DND-41 (cell line): ENCODE data around the gene PDE7B.

Experiments used
- ATAC-seq: fragments of 200-7000 bp; cut with Tn5 transposase; 3 replicates; pipeline ENCODE4 v1.9.1; 2021; ENCODE audit warnings: low read depth; ENCODE audit not compliant: insufficient read depth
- DNase-seq: peaks from one replicate; pipeline ENCODE4 v3.0.0-alpha.2; 2020
- H2AFZ ChIP-seq: 2 replicates; pipeline ENCODE4 v1.6.0; 2012; ENCODE audit warnings: low read depth, low read length
- H3K27ac ChIP-seq: 2 replicates; pipeline ENCODE4 v1.5.1; 2012; ENCODE audit warnings: low read length, inconsistent platforms
- H3K27me3 ChIP-seq: fragments of 200-600 bp; sonication (generic); 2 replicates; pipeline ENCODE4 v1.6.0; 2012; ENCODE audit warnings: low read length, mild to moderate bottlenecking, inconsistent platforms; ENCODE audit not compliant: insufficient read depth, poor library complexity
- H3K36me3 ChIP-seq: 2 replicates; pipeline ENCODE4 v1.5.1; 2012; ENCODE audit warnings: low read length, inconsistent platforms; ENCODE audit not compliant: insufficient read depth
- H3K4me1 ChIP-seq: 2 replicates; pipeline ENCODE4 v1.5.1; 2012; ENCODE audit warnings: mild to moderate bottlenecking, low read length; ENCODE audit not compliant: insufficient read depth
- H3K4me2 ChIP-seq: 2 replicates; pipeline ENCODE4 v1.6.0; 2012; ENCODE audit warnings: mild to moderate bottlenecking, moderate library complexity, low read length, inconsistent platforms; ENCODE audit not compliant: insufficient read depth
- H3K4me3 ChIP-seq, 2 experiments: fragments of 200-600 bp in 1 of 2; shearing (Covaris generic) in 1 of 2; 2 replicates each; pipeline ENCODE4 v1.5.1; 2012 to 2016; ENCODE audit warnings: inconsistent platforms in 2 of 2, low read length in 2 of 2, mild to moderate bottlenecking in 2 of 2, low read depth in 1 of 2, moderate library complexity in 1 of 2
- H3K79me2 ChIP-seq: 2 replicates; pipeline ENCODE4 v1.6.0; 2012; ENCODE audit warnings: low read length, inconsistent platforms; ENCODE audit not compliant: insufficient read depth
- H3K9ac ChIP-seq: 2 replicates; pipeline ENCODE4 v1.6.0; 2012; ENCODE audit warnings: low read depth, mild to moderate bottlenecking, inconsistent platforms, low read length, moderate library complexity
- H3K9me3 ChIP-seq: 2 replicates; pipeline ENCODE4 v1.5.1; 2012; ENCODE audit warnings: low read length, moderate library complexity, mild to moderate bottlenecking, inconsistent platforms; ENCODE audit not compliant: insufficient read depth, severe bottlenecking
- H4K20me1 ChIP-seq: 2 replicates; pipeline ENCODE4 v1.6.0; 2012; ENCODE audit warnings: low read length; ENCODE audit not compliant: insufficient read depth
- EZH2 ChIP-seq: IDR thresholded peaks from 3 replicates; pipeline ENCODE4 v1.6.1; 2012; ENCODE audit warnings: borderline replicate concordance, low read depth, mild to moderate bottlenecking, moderate library complexity, low read length, inconsistent platforms; ENCODE audit not compliant: severe bottlenecking
- TF ChIP-seq, protein P1 (sequence below): IDR thresholded peaks from 2 replicates; pipeline ENCODE4 v1.5.1; 2012; ENCODE audit warnings: borderline replicate concordance, low read length, moderate library complexity, mild to moderate bottlenecking; ENCODE audit not compliant: poor library complexity, severe bottlenecking; ENCODE audit errors: extremely low read depth

The PDE7B gene

GRCh38 chr6:135871296-135871695, 19.8 kb downstream of the PDE7B start:
- no peak overlapping the region for H2AFZ ChIP-seq
- DNase-seq: no peak
- no peaks in the 10 kb centered on the region for H3K9me3 ChIP-seq
- H3K4me1 ChIP-seq: no peaks in the 10 kb centered on the region
- no peak overlapping the region for H3K4me2 ChIP-seq
- no peaks in the 10 kb centered on the region for H3K36me3 ChIP-seq
- ATAC-seq: no peak
- no peak overlapping the region for H3K9ac ChIP-seq
- no peak for TF ChIP-seq EZH2
- TF ChIP-seq, protein P1, sequence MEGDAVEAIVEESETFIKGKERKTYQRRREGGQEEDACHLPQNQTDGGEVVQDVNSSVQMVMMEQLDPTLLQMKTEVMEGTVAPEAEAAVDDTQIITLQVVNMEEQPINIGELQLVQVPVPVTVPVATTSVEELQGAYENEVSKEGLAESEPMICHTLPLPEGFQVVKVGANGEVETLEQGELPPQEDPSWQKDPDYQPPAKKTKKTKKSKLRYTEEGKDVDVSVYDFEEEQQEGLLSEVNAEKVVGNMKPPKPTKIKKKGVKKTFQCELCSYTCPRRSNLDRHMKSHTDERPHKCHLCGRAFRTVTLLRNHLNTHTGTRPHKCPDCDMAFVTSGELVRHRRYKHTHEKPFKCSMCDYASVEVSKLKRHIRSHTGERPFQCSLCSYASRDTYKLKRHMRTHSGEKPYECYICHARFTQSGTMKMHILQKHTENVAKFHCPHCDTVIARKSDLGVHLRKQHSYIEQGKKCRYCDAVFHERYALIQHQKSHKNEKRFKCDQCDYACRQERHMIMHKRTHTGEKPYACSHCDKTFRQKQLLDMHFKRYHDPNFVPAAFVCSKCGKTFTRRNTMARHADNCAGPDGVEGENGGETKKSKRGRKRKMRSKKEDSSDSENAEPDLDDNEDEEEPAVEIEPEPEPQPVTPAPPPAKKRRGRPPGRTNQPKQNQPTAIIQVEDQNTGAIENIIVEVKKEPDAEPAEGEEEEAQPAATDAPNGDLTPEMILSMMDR: no peak
- H4K20me1 ChIP-seq: no peaks in the 10 kb centered on the region
- no peak overlapping the region for H3K4me3 ChIP-seq
- peaks cover 29% of the 10 kb centered on the region for H3K27me3 ChIP-seq
- H3K79me2 ChIP-seq: no peaks in the 10 kb centered on the region
- H3K27ac ChIP-seq: no peak overlapping the region

DNA sequence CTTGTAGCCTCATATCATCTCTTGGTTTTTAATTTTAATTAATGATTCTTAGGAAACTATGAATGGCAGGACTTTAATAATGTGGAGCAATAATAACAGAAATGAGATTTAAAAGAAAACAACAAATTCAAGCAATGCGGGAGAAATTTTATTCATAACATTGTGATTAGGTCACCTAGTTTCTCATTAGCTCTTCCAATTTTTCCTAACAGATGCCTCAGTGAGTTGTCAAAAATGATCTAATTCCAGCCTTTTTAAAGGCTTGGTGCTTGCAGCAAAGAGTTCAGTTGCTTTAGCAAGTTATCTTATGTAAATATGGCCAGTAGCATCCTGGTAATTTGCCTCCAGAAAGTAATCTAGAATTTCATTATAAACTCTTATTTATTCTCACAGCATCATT, 20.4 kb downstream of the PDE7B start:
- H3K79me2 ChIP-seq: no peaks in the 10 kb centered on the region
- DNase-seq (no peak), ATAC-seq (no peak)
- no peak overlapping the region for H3K4me3 ChIP-seq
- no peak overlapping the region for H3K4me2 ChIP-seq
- H3K27ac ChIP-seq: no peak overlapping the region
- no peaks in the 10 kb centered on the region for H3K4me1 ChIP-seq
- H2AFZ ChIP-seq: no peak overlapping the region
- H3K36me3 ChIP-seq: no peaks in the 10 kb centered on the region
- TF ChIP-seq, protein P1: no peak
- TF ChIP-seq EZH2: no peak
- H3K27me3 ChIP-seq: peaks cover 29% of the 10 kb centered on the region
- no peaks in the 10 kb centered on the region for H4K20me1 ChIP-seq
- no peaks in the 10 kb centered on the region for H3K9me3 ChIP-seq
- no peak overlapping the region for H3K9ac ChIP-seq

- H3K79me2 ChIP-seq: no peaks in the 10 kb centered on the region
- peaks cover 21% of the 10 kb centered on the region for H3K27me3 ChIP-seq
- H4K20me1 ChIP-seq: no peaks in the 10 kb centered on the region
- ATAC-seq: no peak
- H2AFZ ChIP-seq: no peak overlapping the region
- H3K27ac ChIP-seq: no peak overlapping the region
- TF ChIP-seq, protein P1: no peak
- no peak for TF ChIP-seq EZH2
- DNase-seq: no peak
- no peak overlapping the region for H3K4me2 ChIP-seq
- no peak overlapping the region for H3K4me3 ChIP-seq
- H3K36me3 ChIP-seq: no peaks in the 10 kb centered on the region
- no peak overlapping the region for H3K9ac ChIP-seq
- no peaks in the 10 kb centered on the region for H3K9me3 ChIP-seq
- H3K4me1 ChIP-seq: peaks cover 12% of the 10 kb centered on the region
Observed at GRCh38 chr6:135875446-135875845, 23.9 kb downstream of the PDE7B start.

- Histone ChIP-seq H3K27me3 (peaks cover 21% of the 10 kb centered on the region), H3K4me1 (peaks cover 18% of the 10 kb centered on the region), H3K4me3 (no peak overlapping the region), H3K36me3 (no peaks in the 10 kb centered on the region), H3K4me2 (no peak overlapping the region), H2AFZ (no peak overlapping the region), H4K20me1 (no peaks in the 10 kb centered on the region), H3K9ac (no peak overlapping the region), H3K79me2 (no peaks in the 10 kb centered on the region), H3K9me3 (no peaks in the 10 kb centered on the region), H3K27ac (no peak overlapping the region)
- DNase-seq: peak; percentile 8
- no peak for ATAC-seq
- TF ChIP-seq, protein P1: no peak
- no peak for TF ChIP-seq EZH2
Observed at GRCh38 chr6:135876058-135876457, 24.6 kb downstream of the PDE7B start.
